NCI-H2171 treated with DMSO at 0.1 percent for 48 hours (cell line): Measurements from ENCODE around the gene LCE7A.

Source experiments
- DNase-seq: peaks from one replicate; lab custom pipeline; 2025; lab: John Stamatoyannopoulos, UW

LCE7A gene

GRCh38 chr1:152859696-152860095 is at the start of gene LCE7A:
LCE7A (plus strand) TSS chr1:152859996; CDS start chr1:152860698, 702 bp downstream.
- no peak for DNase-seq

- no peak for DNase-seq
Measured at GRCh38 chr1:152811050-152811449, 48.7 kb upstream of the LCE7A start.

- DNase-seq = no peak
Measured at GRCh38 chr1:152811671-152812070, 48.1 kb upstream of the LCE7A start, which contains the start of gene LCE1B. LCE1B (plus strand) TSS chr1:152811971; CDS start chr1:152812447, 476 bp downstream.

- DNase-seq = no peak
Measured at GRCh38 chr1:152817309-152817708, 42.5 kb upstream of the LCE7A start.

- DNase-seq = no peak
Measured at GRCh38 chr1:152823294-152823693, 36.5 kb upstream of the LCE7A start.

GRCh38 chr1:152824964-152825363 is 34.8 kb upstream of the LCE7A start:
- DNase-seq = no peak

GRCh38 chr1:152827173-152827572 is 32.6 kb upstream of the LCE7A start, which contains the start of gene LCE1A:
LCE1A (plus strand) TSS chr1:152827473; CDS start chr1:152827473, 0 bp downstream.
- no peak for DNase-seq

GRCh38 chr1:152836870-152837269 is 22.9 kb upstream of the LCE7A start:
- no peak for DNase-seq

GRCh38 chr1:152842556-152842955 is 17.2 kb upstream of the LCE7A start, which contains the start of gene LCE6A:
LCE6A (plus strand) TSS chr1:152842856; CDS start chr1:152843521, 665 bp downstream.
- DNase-seq = no peak

GRCh38 chr1:152855661-152856060 is 4.1 kb upstream of the LCE7A start:
- DNase-seq = no peak

- DNase-seq = no peak
Measured at GRCh38 chr1:152858062-152858461, 1.7 kb upstream of the LCE7A start.

- DNase-seq = no peak
Measured at GRCh38 chr1:152860129-152860528, 333 bp downstream of the LCE7A start.

- no peak for DNase-seq
Measured at GRCh38 chr1:152861374-152861773, 1.6 kb downstream of the LCE7A start.

GRCh38 chr1:152864443-152864842 is 4.6 kb downstream of the LCE7A start:
- DNase-seq = no peak

- DNase-seq = no peak
Measured at GRCh38 chr1:152866321-152866720, 6.5 kb downstream of the LCE7A start.

GRCh38 chr1:152869808-152870419 is 10.1 kb downstream of the LCE7A start:
- DNase-seq = peak; percentile 62

- peak; percentile 9 for DNase-seq
Measured at GRCh38 chr1:152870831-152871730, 11.3 kb downstream of the LCE7A start.

GRCh38 chr1:152871731-152872126 is 11.9 kb downstream of the LCE7A start:
- no peak for DNase-seq

- no peak for DNase-seq
Measured at GRCh38 chr1:152873495-152873894, 13.7 kb downstream of the LCE7A start.

GRCh38 chr1:152876827-152877226 is 17.0 kb downstream of the LCE7A start:
- no peak for DNase-seq

GRCh38 chr1:152878042-152878441 is 18.2 kb downstream of the LCE7A start, which contains the start of gene SMCP:
SMCP (plus strand) TSS chr1:152878322; CDS start chr1:152884423, 6,101 bp downstream.
- DNase-seq = no peak

- no peak for DNase-seq
Measured at GRCh38 chr1:152879559-152880198, 19.9 kb downstream of the LCE7A start.
